Adrenal gland (tissue), 5 donors: ENCODE data around the gene P4HA2.

Experiments used
- CTCF ChIP-seq, 6 experiments: fragments of 450-650 bp in 4 of 6; fragments of 200-600 bp in 2 of 6; sonication (generic) in 1 of 6; IDR thresholded peaks; 1 replicate in 5 of 6; 2 replicates in 1 of 6; pipeline versions ENCODE4 v1.5.1 to v1.8.0; 2016 to 2021; ENCODE audit warnings: antibody characterized with exemption in 6 of 6, mild to moderate bottlenecking in 2 of 6, moderate library complexity in 1 of 6
- POLR2A ChIP-seq, 2 donors: fragments of 450-650 bp; IDR thresholded peaks; one replicate each; pipeline ENCODE4 v1.6.1; 2017; ENCODE audit warnings: antibody characterized with exemption in 2 of 2, mild to moderate bottlenecking in 2 of 2, moderate library complexity in 1 of 2
- donor health status: DM: no; HTN: no; CAD: no.

DNA sequence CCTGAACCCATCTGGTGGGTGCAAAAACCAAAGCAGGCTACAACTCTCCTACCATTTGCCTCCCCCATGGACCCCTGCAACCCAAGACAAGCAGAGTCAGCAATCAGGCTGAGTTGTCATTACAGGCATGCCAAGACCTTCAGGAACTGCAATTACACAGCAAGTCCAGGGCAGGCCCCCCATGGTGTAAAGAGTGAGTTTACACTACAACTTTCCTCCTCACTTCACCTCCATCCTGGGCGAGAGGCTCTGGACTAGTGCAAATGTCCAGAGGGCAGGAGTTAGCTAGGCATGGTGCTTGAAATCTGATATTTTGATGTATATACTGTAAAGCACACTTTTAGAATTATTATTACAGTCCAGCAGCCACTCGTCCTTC, 7.0 kb upstream of the P4HA2 start:
- TF ChIP-seq POLR2A (IDR thresholded peaks at IDR 0.05) (no peak), CTCF (IDR thresholded peaks at IDR 0.05) (no peak)
